ENCODE data around the gene KAT6B.

DNA sequence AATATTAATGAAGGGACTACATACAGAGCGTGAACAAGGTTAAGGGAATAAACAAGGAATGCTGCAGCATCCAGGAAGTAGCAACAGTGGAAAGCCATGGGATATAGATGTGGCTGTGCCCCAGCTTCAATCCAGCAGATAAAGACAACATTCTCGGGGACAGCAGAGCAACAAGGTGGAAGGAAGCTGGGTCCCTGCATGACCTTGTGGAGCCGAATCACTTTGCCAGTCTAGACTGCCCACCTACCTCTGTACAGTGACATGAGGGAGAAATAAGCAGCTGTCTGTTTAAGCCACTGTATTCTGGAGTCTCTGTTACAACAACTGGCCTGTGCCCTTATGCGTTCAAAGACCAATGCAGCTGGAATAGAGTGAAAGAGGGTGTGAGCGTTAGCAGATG, 255.0 kb downstream of the KAT6B start:
- TF ChIP-seq POLR2AphosphoS5 (IDR thresholded peaks at IDR 0.05) (no peak), POLR2A (IDR thresholded peaks at IDR 0.05; ENCODE audit: low read depth) (no peak), EP300 (IDR thresholded peaks at IDR 0.05) (no peak)
- TF ChIP-seq, protein P1, sequence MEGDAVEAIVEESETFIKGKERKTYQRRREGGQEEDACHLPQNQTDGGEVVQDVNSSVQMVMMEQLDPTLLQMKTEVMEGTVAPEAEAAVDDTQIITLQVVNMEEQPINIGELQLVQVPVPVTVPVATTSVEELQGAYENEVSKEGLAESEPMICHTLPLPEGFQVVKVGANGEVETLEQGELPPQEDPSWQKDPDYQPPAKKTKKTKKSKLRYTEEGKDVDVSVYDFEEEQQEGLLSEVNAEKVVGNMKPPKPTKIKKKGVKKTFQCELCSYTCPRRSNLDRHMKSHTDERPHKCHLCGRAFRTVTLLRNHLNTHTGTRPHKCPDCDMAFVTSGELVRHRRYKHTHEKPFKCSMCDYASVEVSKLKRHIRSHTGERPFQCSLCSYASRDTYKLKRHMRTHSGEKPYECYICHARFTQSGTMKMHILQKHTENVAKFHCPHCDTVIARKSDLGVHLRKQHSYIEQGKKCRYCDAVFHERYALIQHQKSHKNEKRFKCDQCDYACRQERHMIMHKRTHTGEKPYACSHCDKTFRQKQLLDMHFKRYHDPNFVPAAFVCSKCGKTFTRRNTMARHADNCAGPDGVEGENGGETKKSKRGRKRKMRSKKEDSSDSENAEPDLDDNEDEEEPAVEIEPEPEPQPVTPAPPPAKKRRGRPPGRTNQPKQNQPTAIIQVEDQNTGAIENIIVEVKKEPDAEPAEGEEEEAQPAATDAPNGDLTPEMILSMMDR (IDR thresholded peaks at IDR 0.05): no peak
